OCI-LY7 (cell line): Measurements from ENCODE around the gene SNX32. TPM values are rescaled to one million over a fixed set of nuclear protein-coding genes. Genes with fewer than 3 reads are reported as not detected.
A peak's percentile ranks its signal among the peaks of the same experiment; 100 is the strongest.

Experiments used
- BruUV-seq: library from RNA; stranded (reverse); fragments of 400-500 nt; replicated peaks from 2 replicates; lab custom pipeline; 2021; lab: Mats Ljungman, UMichigan
- CTCF ChIA-PET: fragments of 300-600 bp; sonication (Branson Sonifier 250); formaldehyde crosslinking; loops from one replicate; lab custom pipeline; 2022; ENCODE audit warnings: antibody characterized with exemption; ENCODE audit not compliant: unreplicated experiment; lab: Charles Lee
- POLR2A ChIA-PET: fragments of 300-600 bp; sonication (Branson Sonifier 250); formaldehyde crosslinking; loops from one replicate; lab custom pipeline; 2022; ENCODE audit warnings: antibody characterized with exemption; lab: Charles Lee
- DNase-seq: peaks from one replicate; pipeline ENCODE4 v3.0.0-alpha.2; 2015; ENCODE audit warnings: low spot score
- H2AFZ ChIP-seq: fragments of 200-600 bp; sonication (generic), shearing (Covaris generic); 2 replicates; pipeline ENCODE4 v1.6.1; 2014; ENCODE audit warnings: mild to moderate bottlenecking, antibody characterized with exemption, low read length, moderate library complexity
- H3K27ac ChIP-seq: fragments of 200-600 bp; sonication (generic); 2 replicates; pipeline ENCODE4 v1.5.1; 2014; ENCODE audit warnings: mixed run types, low read depth, mild to moderate bottlenecking, moderate library complexity, low read length, inconsistent platforms; ENCODE audit not compliant: poor library complexity, severe bottlenecking
- H3K36me3 ChIP-seq: fragments of 200-600 bp; sonication (generic); 2 replicates; pipeline ENCODE4 v1.6.1; 2014; ENCODE audit warnings: mild to moderate bottlenecking, antibody characterized with exemption, low read length, moderate library complexity, mixed read lengths; ENCODE audit not compliant: insufficient read depth
- H3K4me1 ChIP-seq: fragments of 200-600 bp; sonication (generic); 2 replicates; pipeline ENCODE4 v1.5.1; 2014; ENCODE audit warnings: mild to moderate bottlenecking, low read length; ENCODE audit not compliant: insufficient read depth, poor library complexity, severe bottlenecking
- H3K4me2 ChIP-seq: fragments of 200-600 bp; sonication (generic); 2 replicates; pipeline ENCODE4 v1.6.1; 2014; ENCODE audit warnings: mild to moderate bottlenecking, low read length
- H3K4me3 ChIP-seq: fragments of 200-600 bp; sonication (generic); 2 replicates; pipeline ENCODE4 v1.5.1; 2014; ENCODE audit warnings: mild to moderate bottlenecking, low read depth, low read length; ENCODE audit not compliant: poor library complexity, severe bottlenecking
- H3K79me2 ChIP-seq: fragments of 200-600 bp; sonication (generic); 2 replicates; pipeline ENCODE4 v1.6.1; 2016; ENCODE audit warnings: low read depth, mild to moderate bottlenecking, low read length, moderate library complexity, mixed read lengths; ENCODE audit not compliant: insufficient read depth
- H3K9me2 ChIP-seq: fragments of 200-600 bp; sonication (generic); 2 replicates; pipeline ENCODE4 v1.6.1; 2016; ENCODE audit warnings: mild to moderate bottlenecking, low read length, mixed read lengths; ENCODE audit not compliant: insufficient read depth
- H3K9me3 ChIP-seq: fragments of 200-600 bp; sonication (generic); 2 replicates; pipeline ENCODE4 v1.6.1; 2014; ENCODE audit warnings: mild to moderate bottlenecking, mixed run types, low read length, mixed read lengths
- H4K20me1 ChIP-seq: fragments of 200-600 bp; sonication (generic); 2 replicates; pipeline ENCODE4 v1.6.1; 2014; ENCODE audit warnings: mild to moderate bottlenecking, antibody characterized with exemption, low read length, moderate library complexity, mixed read lengths; ENCODE audit not compliant: insufficient read depth
- CTCF ChIP-seq: fragments of 200-600 bp; sonication (generic); conservative IDR thresholded peaks from 2 replicates; pipeline ENCODE4 v1.5.1; 2014; ENCODE audit warnings: mild to moderate bottlenecking, antibody characterized with exemption, low read length, moderate library complexity, mixed read lengths
- EZH2phosphoT487 ChIP-seq: fragments of 200-600 bp; sonication (generic); IDR thresholded peaks from 2 replicates; pipeline ENCODE4 v1.6.1; 2018; ENCODE audit warnings: low read depth, borderline replicate concordance, mild to moderate bottlenecking, mixed run types, antibody characterized with exemption, low read length, moderate library complexity, mixed read lengths
- intact Hi-C: fragments of 100-400 bp; cut with micrococcal nuclease; formaldehyde crosslinking; loops from one replicate; pipeline ENCODE4 v1.10.0; 2022; ENCODE audit not compliant: unreplicated experiment
- total RNA-seq, 2 experiments: library from RNA; depleted of rRNA in 1 of 2; stranded (reverse); fragments of >200 nt in 1 of 2; shearing (Covaris generic) in 1 of 2; gene quantifications; 2 replicates each; pipeline ENCODE4 v1.2.3, GENCODE V29; 2014 to 2022

Gene SNX32
- total RNA-seq, 2 experiments from 2014 or later: not detected

DNA sequence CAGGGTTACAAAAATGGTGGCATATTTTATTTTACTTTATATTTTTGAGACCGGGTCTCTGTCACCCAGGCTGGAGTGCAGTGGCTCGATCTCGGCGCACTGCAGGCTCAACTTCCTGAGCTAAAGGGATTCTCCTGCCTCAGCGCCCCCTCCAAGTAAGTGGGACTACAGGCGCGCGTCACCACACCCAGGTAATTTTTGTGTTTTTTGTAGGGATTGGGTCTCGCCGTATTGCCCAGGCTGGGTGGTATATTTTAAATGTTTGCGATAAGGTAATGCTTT, 67.1 kb downstream of the SNX32 start:
- POLR2A ChIA-PET: interaction anchor here (0.8 to 2.3 kb wide), 4 partner anchors 9 to 15 kb away, joined by 3 to 5 read pairs (median 4); partner anchors contain the start of gene CCDC85B
- no peak overlapping the region for H2AFZ ChIP-seq
- no TSS peak for BruUV-seq
- no peak for DNase-seq
- TF ChIP-seq EZH2phosphoT487: no peak
- TF ChIP-seq CTCF: no peak
- CTCF ChIA-PET: interaction anchor here (1.1 kb wide), 1 partner anchor 11 kb away, joined by 3 read pairs; the partner anchor contains the start of gene CCDC85B
- H4K20me1 ChIP-seq: no peaks in the 10 kb centered on the region
- H3K4me2 ChIP-seq: peak overlapping the region; percentile 80
- no peaks in the 10 kb centered on the region for H3K79me2 ChIP-seq
- no peak overlapping the region for H3K4me3 ChIP-seq
- H3K27ac ChIP-seq: no peak overlapping the region
- H3K9me3 ChIP-seq: no peaks in the 10 kb centered on the region
- H3K36me3 ChIP-seq: no peaks in the 10 kb centered on the region
- peaks cover 20% of the 10 kb centered on the region for H3K4me1 ChIP-seq
- intact Hi-C loops: loop anchor here (2.0 kb wide), 1 partner anchor 18 kb away; the partner anchor contains the start of genes C11orf68 and DRAP1
- H3K9me2 ChIP-seq: no peaks in the 10 kb centered on the region

- TF ChIP-seq CTCF (no peak), EZH2phosphoT487 (no peak)
- ChIA-PET POLR2A (no interaction called here), CTCF (no interaction called here)
- Histone ChIP-seq H3K4me2 (no peak overlapping the region), H4K20me1 (no peaks in the 10 kb centered on the region), H3K9me3 (no peaks in the 10 kb centered on the region), H2AFZ (no peak overlapping the region), H3K9me2 (no peaks in the 10 kb centered on the region), H3K79me2 (no peaks in the 10 kb centered on the region), H3K36me3 (no peaks in the 10 kb centered on the region), H3K4me1 (peaks cover 20% of the 10 kb centered on the region), H3K4me3 (no peak overlapping the region), H3K27ac (no peak overlapping the region)
- no peak for DNase-seq
- intact Hi-C loops: no loop called here
- BruUV-seq: no TSS peak
Observed at GRCh38 chr11:65903068-65903481, 69.3 kb downstream of the SNX32 start.

Other genes starting within 250 kb of the SNX32 start
- gene KCNK7, start 238.2 kb upstream of the SNX32 start, total RNA-seq (2014; rRNA removed; shearing (Covaris generic)): 1.4 TPM in 1 of 2 replicates, not detected in the other
- 0.68 and 1.6 TPM in 2 replicates for gene KCNK7, start 238.2 kb upstream of the SNX32 start, total RNA-seq (2022)
- gene MAP3K11, start 219.7 kb upstream of the SNX32 start, total RNA-seq (2014; rRNA removed; shearing (Covaris generic)): 32.0 and 33.4 TPM in 2 replicates
- 50.6 and 53.2 TPM in 2 replicates for gene MAP3K11, start 219.7 kb upstream of the SNX32 start, total RNA-seq (2022)
- gene PCNX3, start 218.2 kb upstream of the SNX32 start, total RNA-seq (2014; rRNA removed; shearing (Covaris generic)): 29.9 and 36.2 TPM in 2 replicates
- 66.7 and 70.7 TPM in 2 replicates for gene PCNX3, start 218.2 kb upstream of the SNX32 start, total RNA-seq (2022)
- gene SIPA1, start 195.9 kb upstream of the SNX32 start, total RNA-seq (2014; rRNA removed; shearing (Covaris generic)): 57.6 and 95.4 TPM in 2 replicates
- 156 and 160 TPM in 2 replicates for gene SIPA1, start 195.9 kb upstream of the SNX32 start, total RNA-seq (2022)
- gene RELA, start 171.0 kb upstream of the SNX32 start, total RNA-seq (2014; rRNA removed; shearing (Covaris generic)): 40.4 and 48.0 TPM in 2 replicates
- 78.9 and 82.5 TPM in 2 replicates for gene RELA, start 171.0 kb upstream of the SNX32 start, total RNA-seq (2022)
- 87.9 and 97.1 TPM in 2 replicates for gene KAT5, start 121.7 kb upstream of the SNX32 start, total RNA-seq (2014; rRNA removed; shearing (Covaris generic))
- 79.9 and 82.1 TPM in 2 replicates for gene KAT5, start 121.7 kb upstream of the SNX32 start, total RNA-seq (2022)
- gene RNASEH2C, start 113.2 kb upstream of the SNX32 start, total RNA-seq (2014; rRNA removed; shearing (Covaris generic)): 92.7 and 99.1 TPM in 2 replicates
- 79.1 and 100 TPM in 2 replicates for gene RNASEH2C, start 113.2 kb upstream of the SNX32 start, total RNA-seq (2022)
- gene AP5B1, start 53.0 kb upstream of the SNX32 start, total RNA-seq (2014; rRNA removed; shearing (Covaris generic)): 10.2 and 12.9 TPM in 2 replicates
- gene AP5B1, start 53.0 kb upstream of the SNX32 start, total RNA-seq (2022): 23.9 and 25.6 TPM in 2 replicates
- 0.15 TPM in 1 of 2 replicates, not detected in the other for gene OVOL1, start 46.9 kb upstream of the SNX32 start, total RNA-seq (2014; rRNA removed; shearing (Covaris generic))
- not detected in 2 replicates for gene OVOL1, start 46.9 kb upstream of the SNX32 start, total RNA-seq (2022)
- gene CFL1, start 24.2 kb downstream of the SNX32 start, total RNA-seq (2014; rRNA removed; shearing (Covaris generic)): 1,019 and 1,146 TPM in 2 replicates
- gene CFL1, start 24.2 kb downstream of the SNX32 start, total RNA-seq (2022): 1,064 and 1,119 TPM in 2 replicates
- gene MUS81, start 26.5 kb downstream of the SNX32 start, total RNA-seq (2014; rRNA removed; shearing (Covaris generic)): 110 and 130 TPM in 2 replicates
- 94.2 and 102 TPM in 2 replicates for gene MUS81, start 26.5 kb downstream of the SNX32 start, total RNA-seq (2022)
- 6.1 and 7.2 TPM in 2 replicates for gene EFEMP2, start 38.8 kb downstream of the SNX32 start, total RNA-seq (2014; rRNA removed; shearing (Covaris generic))
- gene EFEMP2, start 38.8 kb downstream of the SNX32 start, total RNA-seq (2022): 7.6 and 8.9 TPM in 2 replicates
- gene CTSW, start 45.9 kb downstream of the SNX32 start, total RNA-seq (2014; rRNA removed; shearing (Covaris generic)): not detected in 2 replicates
- gene CTSW, start 45.9 kb downstream of the SNX32 start, total RNA-seq (2022): not detected in 2 replicates
- gene FIBP, start 54.5 kb downstream of the SNX32 start, total RNA-seq (2014; rRNA removed; shearing (Covaris generic)): 133 and 184 TPM in 2 replicates
- gene FIBP, start 54.5 kb downstream of the SNX32 start, total RNA-seq (2022): 89.4 and 97.3 TPM in 2 replicates
- 72.7 and 76.7 TPM in 2 replicates for gene CCDC85B, start 56.7 kb downstream of the SNX32 start, total RNA-seq (2014; rRNA removed; shearing (Covaris generic))
- gene CCDC85B, start 56.7 kb downstream of the SNX32 start, total RNA-seq (2022): 49.0 and 64.1 TPM in 2 replicates
- gene FOSL1, start 66.4 kb downstream of the SNX32 start, total RNA-seq (2014; rRNA removed; shearing (Covaris generic)): 0.88 TPM in 1 of 2 replicates, not detected in the other
- 0.52 TPM in 1 of 2 replicates, not detected in the other for gene FOSL1, start 66.4 kb downstream of the SNX32 start, total RNA-seq (2022)
- gene C11orf68, start 85.1 kb downstream of the SNX32 start, total RNA-seq (2014; rRNA removed; shearing (Covaris generic)): 10.7 and 11.7 TPM in 2 replicates
- 26.2 and 28.1 TPM in 2 replicates for gene C11orf68, start 85.1 kb downstream of the SNX32 start, total RNA-seq (2022)
- 93.2 and 110 TPM in 2 replicates for gene DRAP1, start 85.5 kb downstream of the SNX32 start, total RNA-seq (2014; rRNA removed; shearing (Covaris generic))
- gene DRAP1, start 85.5 kb downstream of the SNX32 start, total RNA-seq (2022): 68.2 and 81.2 TPM in 2 replicates
- gene TSGA10IP, start 111.5 kb downstream of the SNX32 start, total RNA-seq (2014; rRNA removed; shearing (Covaris generic)): not detected in 2 replicates
- not detected in 2 replicates for gene TSGA10IP, start 111.5 kb downstream of the SNX32 start, total RNA-seq (2022)
- gene SART1, start 127.8 kb downstream of the SNX32 start, total RNA-seq (2014; rRNA removed; shearing (Covaris generic)): 50.4 and 93.8 TPM in 2 replicates
- 55.5 and 57.8 TPM in 2 replicates for gene SART1, start 127.8 kb downstream of the SNX32 start, total RNA-seq (2022)
- gene EIF1AD, start 168.2 kb downstream of the SNX32 start, total RNA-seq (2014; rRNA removed; shearing (Covaris generic)): 51.1 and 65.9 TPM in 2 replicates
- gene EIF1AD, start 168.2 kb downstream of the SNX32 start, total RNA-seq (2022): 55.5 and 63.2 TPM in 2 replicates
- 70.6 and 82.2 TPM in 2 replicates for gene BANF1, start 168.5 kb downstream of the SNX32 start, total RNA-seq (2014; rRNA removed; shearing (Covaris generic))
- gene BANF1, start 168.5 kb downstream of the SNX32 start, total RNA-seq (2022): 317 and 327 TPM in 2 replicates
- not detected in 2 replicates for gene CST6, start 178.0 kb downstream of the SNX32 start, total RNA-seq (2014; rRNA removed; shearing (Covaris generic))
- gene CST6, start 178.0 kb downstream of the SNX32 start, total RNA-seq (2022): not detected in 2 replicates
- not detected in 2 replicates for gene CATSPER1, start 192.5 kb downstream of the SNX32 start, total RNA-seq (2014; rRNA removed; shearing (Covaris generic))
- gene CATSPER1, start 192.5 kb downstream of the SNX32 start, total RNA-seq (2022): not detected in 2 replicates
- gene GAL3ST3, start 215.2 kb downstream of the SNX32 start, total RNA-seq (2014; rRNA removed; shearing (Covaris generic)): not detected in 2 replicates
- not detected in 2 replicates for gene GAL3ST3, start 215.2 kb downstream of the SNX32 start, total RNA-seq (2022)
- 185 and 191 TPM in 2 replicates for gene SF3B2, start 218.4 kb downstream of the SNX32 start, total RNA-seq (2014; rRNA removed; shearing (Covaris generic))
- 251 and 260 TPM in 2 replicates for gene SF3B2, start 218.4 kb downstream of the SNX32 start, total RNA-seq (2022)
- gene PACS1, start 236.3 kb downstream of the SNX32 start, total RNA-seq (2014; rRNA removed; shearing (Covaris generic)): 21.2 and 23.7 TPM in 2 replicates
- 50.5 and 52.5 TPM in 2 replicates for gene PACS1, start 236.3 kb downstream of the SNX32 start, total RNA-seq (2022)